ENCODE measurements around the gene HIGD2B. TPM values are rescaled to one million over a fixed set of nuclear protein-coding genes. Genes with fewer than 3 reads are reported as not detected.
A peak's percentile ranks its signal among the peaks of the same experiment; 100 is the strongest.
"Not testable (repeated sequence)": the region's sequence is repeated elsewhere in the genome, so short reads cannot be mapped to it uniquely, and the experiment has no call there.

HIGD2B gene
- total RNA-seq, 1 donor from 2014 or later, result not detected

GRCh38 chr15:72725446-72725845 is 39.5 kb upstream of the HIGD2B start:
- Histone ChIP-seq H3K4me1 (ENCODE audit: control insufficient read depth in 3 of 3, insufficient read depth in 3 of 3, low read length in 3 of 3) (peaks cover 0 to 2% (median 0%) of the 10 kb centered on the region in 3 donors), H3K9ac (ENCODE audit: low read depth in 1 of 3, low read length in 3 of 3) (no peak overlapping the region), H3K9me3 (ENCODE audit: control insufficient read depth in 3 of 3, low read length in 3 of 3) (no peaks in the 10 kb centered on the region), H3K27ac (ENCODE audit: low read depth, low read length) (no peak overlapping the region), H3K27me3 (ENCODE audit: control insufficient read depth in 3 of 3, insufficient read depth in 3 of 3, low read length in 3 of 3) (no peaks in the 10 kb centered on the region), H3K4me3 (ENCODE audit: low read length in 3 of 3) (no peak overlapping the region), H3K36me3 (ENCODE audit: control insufficient read depth in 3 of 3, insufficient read depth in 3 of 3, low read length in 3 of 3) (peaks cover 4 to 15% (median 5%) of the 10 kb centered on the region in 3 donors)

- no peak overlapping the region for H3K4me3 ChIP-seq (ENCODE audit: low read length in 3 of 3)
- peaks cover 0 to 2% (median 0%) of the 10 kb centered on the region in 3 donors for H3K4me1 ChIP-seq (ENCODE audit: control insufficient read depth in 3 of 3, insufficient read depth in 3 of 3, low read length in 3 of 3)
- H3K9ac ChIP-seq (ENCODE audit: low read depth in 1 of 3, low read length in 3 of 3), result no peak overlapping the region
- H3K36me3 ChIP-seq (ENCODE audit: control insufficient read depth in 3 of 3, insufficient read depth in 3 of 3, low read length in 3 of 3), result peaks cover 4 to 15% (median 5%) of the 10 kb centered on the region in 3 donors
- no peaks in the 10 kb centered on the region for H3K27me3 ChIP-seq (ENCODE audit: control insufficient read depth in 3 of 3, insufficient read depth in 3 of 3, low read length in 3 of 3)
- no peaks in the 10 kb centered on the region for H3K9me3 ChIP-seq (ENCODE audit: control insufficient read depth in 3 of 3, low read length in 3 of 3)
- H3K27ac ChIP-seq (ENCODE audit: low read depth, low read length), result no peak overlapping the region
Observed at GRCh38 chr15:72724028-72724427, 38.0 kb upstream of the HIGD2B start.

GRCh38 chr15:72722071-72722696 is 36.2 kb upstream of the HIGD2B start:
- Histone ChIP-seq H3K27ac (ENCODE audit: low read depth, low read length) (no peak overlapping the region), H3K9ac (ENCODE audit: low read depth in 1 of 3, low read length in 3 of 3) (no peak overlapping the region), H3K9me3 (ENCODE audit: control insufficient read depth in 3 of 3, low read length in 3 of 3) (no peaks in the 10 kb centered on the region), H3K27me3 (ENCODE audit: control insufficient read depth in 3 of 3, insufficient read depth in 3 of 3, low read length in 3 of 3) (no peaks in the 10 kb centered on the region), H3K36me3 (ENCODE audit: control insufficient read depth in 3 of 3, insufficient read depth in 3 of 3, low read length in 3 of 3) (peaks cover 0 to 8% (median 5%) of the 10 kb centered on the region in 3 donors), H3K4me1 (ENCODE audit: control insufficient read depth in 3 of 3, insufficient read depth in 3 of 3, low read length in 3 of 3) (peaks cover 0 to 2% (median 0%) of the 10 kb centered on the region in 3 donors), H3K4me3 (ENCODE audit: low read length in 3 of 3) (no peak overlapping the region)

- H3K9ac ChIP-seq (ENCODE audit: low read depth in 1 of 3, low read length in 3 of 3); H3K4me3 ChIP-seq (ENCODE audit: low read length in 3 of 3); H3K27ac ChIP-seq (ENCODE audit: low read depth, low read length); H3K4me1 ChIP-seq (ENCODE audit: control insufficient read depth in 3 of 3, insufficient read depth in 3 of 3, low read length in 3 of 3); H3K9me3 ChIP-seq (ENCODE audit: control insufficient read depth in 3 of 3, low read length in 3 of 3); H3K27me3 ChIP-seq (ENCODE audit: control insufficient read depth in 3 of 3, insufficient read depth in 3 of 3, low read length in 3 of 3): not testable (repeated sequence)
- peaks cover 2 to 15% (median 14%) of the 10 kb centered on the region in 3 donors for H3K36me3 ChIP-seq (ENCODE audit: control insufficient read depth in 3 of 3, insufficient read depth in 3 of 3, low read length in 3 of 3)
Observed at GRCh38 chr15:72708551-72709303, 22.7 kb upstream of the HIGD2B start.

GRCh38 chr15:72706266-72706665 is 20.3 kb upstream of the HIGD2B start:
- Histone ChIP-seq H3K27ac (ENCODE audit: low read depth, low read length) (no peak overlapping the region), H3K27me3 (ENCODE audit: control insufficient read depth in 3 of 3, insufficient read depth in 3 of 3, low read length in 3 of 3) (no peaks in the 10 kb centered on the region), H3K9ac (ENCODE audit: low read depth in 1 of 3, low read length in 3 of 3) (no peak overlapping the region), H3K4me3 (ENCODE audit: low read length in 3 of 3) (no peak overlapping the region), H3K9me3 (ENCODE audit: control insufficient read depth in 3 of 3, low read length in 3 of 3) (no peaks in the 10 kb centered on the region), H3K4me1 (ENCODE audit: control insufficient read depth in 3 of 3, insufficient read depth in 3 of 3, low read length in 3 of 3) (no peaks in the 10 kb centered on the region), H3K36me3 (ENCODE audit: control insufficient read depth in 3 of 3, insufficient read depth in 3 of 3, low read length in 3 of 3) (peaks cover 0 to 2% (median 0%) of the 10 kb centered on the region in 3 donors)

GRCh38 chr15:72700076-72700475 is 14.1 kb upstream of the HIGD2B start:
- Histone ChIP-seq H3K4me1 (ENCODE audit: control insufficient read depth in 3 of 3, insufficient read depth in 3 of 3, low read length in 3 of 3) (no peaks in the 10 kb centered on the region), H3K27ac (ENCODE audit: low read depth, low read length) (no peak overlapping the region), H3K9ac (ENCODE audit: low read depth in 1 of 3, low read length in 3 of 3) (no peak overlapping the region), H3K9me3 (ENCODE audit: control insufficient read depth in 3 of 3, low read length in 3 of 3) (no peaks in the 10 kb centered on the region), H3K36me3 (ENCODE audit: control insufficient read depth in 3 of 3, insufficient read depth in 3 of 3, low read length in 3 of 3) (peaks cover 0 to 3% (median 0%) of the 10 kb centered on the region in 3 donors), H3K4me3 (ENCODE audit: low read length in 3 of 3) (no peak overlapping the region), H3K27me3 (ENCODE audit: control insufficient read depth in 3 of 3, insufficient read depth in 3 of 3, low read length in 3 of 3) (no peaks in the 10 kb centered on the region)

- H3K27ac ChIP-seq (ENCODE audit: low read depth, low read length), result no peak overlapping the region
- no peak overlapping the region for H3K9ac ChIP-seq (ENCODE audit: low read depth in 1 of 3, low read length in 3 of 3)
- H3K27me3 ChIP-seq (ENCODE audit: control insufficient read depth in 3 of 3, insufficient read depth in 3 of 3, low read length in 3 of 3), result no peaks in the 10 kb centered on the region
- H3K4me1 ChIP-seq (ENCODE audit: control insufficient read depth in 3 of 3, insufficient read depth in 3 of 3, low read length in 3 of 3), result no peaks in the 10 kb centered on the region
- H3K36me3 ChIP-seq (ENCODE audit: control insufficient read depth in 3 of 3, insufficient read depth in 3 of 3, low read length in 3 of 3), result peaks cover 0 to 3% (median 0%) of the 10 kb centered on the region in 3 donors
- no peaks in the 10 kb centered on the region for H3K9me3 ChIP-seq (ENCODE audit: control insufficient read depth in 3 of 3, low read length in 3 of 3)
- no peak overlapping the region for H3K4me3 ChIP-seq (ENCODE audit: low read length in 3 of 3)
Observed at GRCh38 chr15:72698938-72699337, 13.0 kb upstream of the HIGD2B start.

GRCh38 chr15:72690938-72691337 is 5.0 kb upstream of the HIGD2B start:
- Histone ChIP-seq H3K9ac (ENCODE audit: low read depth in 1 of 3, low read length in 3 of 3) (no peak overlapping the region), H3K4me1 (ENCODE audit: control insufficient read depth in 3 of 3, insufficient read depth in 3 of 3, low read length in 3 of 3) (peaks cover 0 to 3% (median 0%) of the 10 kb centered on the region in 3 donors), H3K27me3 (ENCODE audit: control insufficient read depth in 3 of 3, insufficient read depth in 3 of 3, low read length in 3 of 3) (no peaks in the 10 kb centered on the region), H3K9me3 (ENCODE audit: control insufficient read depth in 3 of 3, low read length in 3 of 3) (no peaks in the 10 kb centered on the region), H3K4me3 (ENCODE audit: low read length in 3 of 3) (no peak overlapping the region), H3K27ac (ENCODE audit: low read depth, low read length) (no peak overlapping the region), H3K36me3 (ENCODE audit: control insufficient read depth in 3 of 3, insufficient read depth in 3 of 3, low read length in 3 of 3) (no peaks in the 10 kb centered on the region)

- Histone ChIP-seq H3K9ac (ENCODE audit: low read depth in 1 of 3, low read length in 3 of 3) (no peak overlapping the region), H3K9me3 (ENCODE audit: control insufficient read depth in 3 of 3, low read length in 3 of 3) (no peaks in the 10 kb centered on the region), H3K27ac (ENCODE audit: low read depth, low read length) (no peak overlapping the region), H3K27me3 (ENCODE audit: control insufficient read depth in 3 of 3, insufficient read depth in 3 of 3, low read length in 3 of 3) (no peaks in the 10 kb centered on the region), H3K4me3 (ENCODE audit: low read length in 3 of 3) (no peak overlapping the region), H3K4me1 (ENCODE audit: control insufficient read depth in 3 of 3, insufficient read depth in 3 of 3, low read length in 3 of 3) (peaks cover 4 to 10% (median 8%) of the 10 kb centered on the region in 3 donors), H3K36me3 (ENCODE audit: control insufficient read depth in 3 of 3, insufficient read depth in 3 of 3, low read length in 3 of 3) (no peaks in the 10 kb centered on the region)
Observed at GRCh38 chr15:72688697-72689096, 2.7 kb upstream of the HIGD2B start.

- Histone ChIP-seq H3K9ac (ENCODE audit: low read depth in 1 of 3, low read length in 3 of 3) (peak overlapping the region; percentile 83 to 89 (median 88)), H3K36me3 (ENCODE audit: control insufficient read depth in 3 of 3, insufficient read depth in 3 of 3, low read length in 3 of 3) (no peaks in the 10 kb centered on the region), H3K9me3 (ENCODE audit: control insufficient read depth in 3 of 3, low read length in 3 of 3) (no peaks in the 10 kb centered on the region), H3K4me3 (ENCODE audit: low read length in 3 of 3) (peak overlapping the region; percentile 78 to 99 (median 93)), H3K27ac (ENCODE audit: low read depth, low read length) (peak overlapping the region; percentile 95), H3K4me1 (ENCODE audit: control insufficient read depth in 3 of 3, insufficient read depth in 3 of 3, low read length in 3 of 3) (peaks cover 4 to 10% (median 8%) of the 10 kb centered on the region in 3 donors), H3K27me3 (ENCODE audit: control insufficient read depth in 3 of 3, insufficient read depth in 3 of 3, low read length in 3 of 3) (no peaks in the 10 kb centered on the region)
Observed at GRCh38 chr15:72685301-72685924, 569 bp downstream of the HIGD2B start.

All from skeletal muscle tissue (tissue), 4 donors.